ENCODE measurements around the gene FGF11.

GRCh38 chr17:7479213-7480088 is 40.1 kb downstream of the FGF11 start, which contains the start of gene ZBTB4:
- TF ChIP-seq CTCF (IDR thresholded peaks at IDR 0.05) (peak in 1 of 7 experiments; percentile 6), POLR2A (IDR thresholded peaks at IDR 0.05) (peak; percentile 41 to 70 (median 59))

Measured in body of pancreas (tissue), 4 donors.